ENCODE data around the gene EFCAB6.

EFCAB6 gene

GRCh38 chr22:43825651-43826050, 13.5 kb upstream of the EFCAB6 start:
- peaks cover 26% of the 10 kb centered on the region for H3K4me1 ChIP-seq (ENCODE audit: control insufficient read depth, insufficient read depth, low read length)
- H3K9me3 ChIP-seq (ENCODE audit: control insufficient read depth, low read length): no peaks in the 10 kb centered on the region
- no peak overlapping the region for H3K9ac ChIP-seq (ENCODE audit: low read length)
- no peak overlapping the region for H3K4me3 ChIP-seq (ENCODE audit: low read length)
- H3K36me3 ChIP-seq (ENCODE audit: control insufficient read depth, insufficient read depth, low read length): no peaks in the 10 kb centered on the region
- H3K27me3 ChIP-seq (ENCODE audit: control insufficient read depth, insufficient read depth, low read length): no peaks in the 10 kb centered on the region

GRCh38 chr22:43824724-43825420, 12.8 kb upstream of the EFCAB6 start:
- Histone ChIP-seq H3K9ac (ENCODE audit: low read length) (no peak overlapping the region), H3K4me3 (ENCODE audit: low read length) (no peak overlapping the region), H3K27me3 (ENCODE audit: control insufficient read depth, insufficient read depth, low read length) (no peaks in the 10 kb centered on the region), H3K4me1 (ENCODE audit: control insufficient read depth, insufficient read depth, low read length) (peaks cover 34% of the 10 kb centered on the region), H3K9me3 (ENCODE audit: control insufficient read depth, low read length) (no peaks in the 10 kb centered on the region), H3K36me3 (ENCODE audit: control insufficient read depth, insufficient read depth, low read length) (no peaks in the 10 kb centered on the region)

GRCh38 chr22:43823911-43824665, 12.0 kb upstream of the EFCAB6 start:
- peaks cover 34% of the 10 kb centered on the region for H3K4me1 ChIP-seq (ENCODE audit: control insufficient read depth, insufficient read depth, low read length)
- no peak overlapping the region for H3K4me3 ChIP-seq (ENCODE audit: low read length)
- no peak overlapping the region for H3K9ac ChIP-seq (ENCODE audit: low read length)
- no peaks in the 10 kb centered on the region for H3K9me3 ChIP-seq (ENCODE audit: control insufficient read depth, low read length)
- H3K36me3 ChIP-seq (ENCODE audit: control insufficient read depth, insufficient read depth, low read length): no peaks in the 10 kb centered on the region
- no peaks in the 10 kb centered on the region for H3K27me3 ChIP-seq (ENCODE audit: control insufficient read depth, insufficient read depth, low read length)

- Histone ChIP-seq H3K27me3 (ENCODE audit: control insufficient read depth, insufficient read depth, low read length) (no peaks in the 10 kb centered on the region), H3K4me1 (ENCODE audit: control insufficient read depth, insufficient read depth, low read length) (peaks cover 34% of the 10 kb centered on the region), H3K36me3 (ENCODE audit: control insufficient read depth, insufficient read depth, low read length) (no peaks in the 10 kb centered on the region), H3K9me3 (ENCODE audit: control insufficient read depth, low read length) (no peaks in the 10 kb centered on the region), H3K4me3 (ENCODE audit: low read length) (no peak overlapping the region), H3K9ac (ENCODE audit: low read length) (no peak overlapping the region)
These were observed 11.3 kb upstream of the EFCAB6 start for GRCh38 chr22:43823353-43823908.

- Histone ChIP-seq H3K36me3 (ENCODE audit: control insufficient read depth, insufficient read depth, low read length) (no peaks in the 10 kb centered on the region), H3K9ac (ENCODE audit: low read length) (no peak overlapping the region), H3K9me3 (ENCODE audit: control insufficient read depth, low read length) (no peaks in the 10 kb centered on the region), H3K4me1 (ENCODE audit: control insufficient read depth, insufficient read depth, low read length) (peaks cover 34% of the 10 kb centered on the region), H3K27me3 (ENCODE audit: control insufficient read depth, insufficient read depth, low read length) (no peaks in the 10 kb centered on the region), H3K4me3 (ENCODE audit: low read length) (no peak overlapping the region)
These were observed 9.7 kb upstream of the EFCAB6 start for GRCh38 chr22:43821606-43822425.

- Histone ChIP-seq H3K27me3 (ENCODE audit: control insufficient read depth, insufficient read depth, low read length) (no peaks in the 10 kb centered on the region), H3K36me3 (ENCODE audit: control insufficient read depth, insufficient read depth, low read length) (no peaks in the 10 kb centered on the region), H3K9ac (ENCODE audit: low read length) (no peak overlapping the region), H3K4me3 (ENCODE audit: low read length) (no peak overlapping the region), H3K9me3 (ENCODE audit: control insufficient read depth, low read length) (no peaks in the 10 kb centered on the region), H3K4me1 (ENCODE audit: control insufficient read depth, insufficient read depth, low read length) (peaks cover 34% of the 10 kb centered on the region)
These were observed 8.7 kb upstream of the EFCAB6 start for GRCh38 chr22:43820651-43821305.

GRCh38 chr22:43819931-43820640, 8.0 kb upstream of the EFCAB6 start:
- no peaks in the 10 kb centered on the region for H3K9me3 ChIP-seq (ENCODE audit: control insufficient read depth, low read length)
- no peaks in the 10 kb centered on the region for H3K36me3 ChIP-seq (ENCODE audit: control insufficient read depth, insufficient read depth, low read length)
- no peak overlapping the region for H3K9ac ChIP-seq (ENCODE audit: low read length)
- H3K27me3 ChIP-seq (ENCODE audit: control insufficient read depth, insufficient read depth, low read length): no peaks in the 10 kb centered on the region
- H3K4me1 ChIP-seq (ENCODE audit: control insufficient read depth, insufficient read depth, low read length): peaks cover 34% of the 10 kb centered on the region
- H3K4me3 ChIP-seq (ENCODE audit: low read length): no peak overlapping the region

GRCh38 chr22:43819421-43819921, 7.4 kb upstream of the EFCAB6 start:
- Histone ChIP-seq H3K9ac (ENCODE audit: low read length) (no peak overlapping the region), H3K4me3 (ENCODE audit: low read length) (no peak overlapping the region), H3K4me1 (ENCODE audit: control insufficient read depth, insufficient read depth, low read length) (peaks cover 34% of the 10 kb centered on the region), H3K9me3 (ENCODE audit: control insufficient read depth, low read length) (no peaks in the 10 kb centered on the region), H3K36me3 (ENCODE audit: control insufficient read depth, insufficient read depth, low read length) (no peaks in the 10 kb centered on the region), H3K27me3 (ENCODE audit: control insufficient read depth, insufficient read depth, low read length) (no peaks in the 10 kb centered on the region)

GRCh38 chr22:43818981-43819380, 6.9 kb upstream of the EFCAB6 start:
- Histone ChIP-seq H3K9me3 (ENCODE audit: control insufficient read depth, low read length) (no peaks in the 10 kb centered on the region), H3K27me3 (ENCODE audit: control insufficient read depth, insufficient read depth, low read length) (no peaks in the 10 kb centered on the region), H3K4me3 (ENCODE audit: low read length) (no peak overlapping the region), H3K9ac (ENCODE audit: low read length) (no peak overlapping the region), H3K36me3 (ENCODE audit: control insufficient read depth, insufficient read depth, low read length) (no peaks in the 10 kb centered on the region), H3K4me1 (ENCODE audit: control insufficient read depth, insufficient read depth, low read length) (peaks cover 30% of the 10 kb centered on the region)

GRCh38 chr22:43817402-43817801, 5.3 kb upstream of the EFCAB6 start:
- Histone ChIP-seq H3K9me3 (ENCODE audit: control insufficient read depth, low read length) (no peaks in the 10 kb centered on the region), H3K36me3 (ENCODE audit: control insufficient read depth, insufficient read depth, low read length) (no peaks in the 10 kb centered on the region), H3K9ac (ENCODE audit: low read length) (no peak overlapping the region), H3K4me1 (ENCODE audit: control insufficient read depth, insufficient read depth, low read length) (peaks cover 26% of the 10 kb centered on the region), H3K4me3 (ENCODE audit: low read length) (no peak overlapping the region), H3K27me3 (ENCODE audit: control insufficient read depth, insufficient read depth, low read length) (no peaks in the 10 kb centered on the region)

- Histone ChIP-seq H3K36me3 (ENCODE audit: control insufficient read depth, insufficient read depth, low read length) (no peaks in the 10 kb centered on the region), H3K4me1 (ENCODE audit: control insufficient read depth, insufficient read depth, low read length) (peaks cover 9% of the 10 kb centered on the region), H3K9me3 (ENCODE audit: control insufficient read depth, low read length) (no peaks in the 10 kb centered on the region), H3K9ac (ENCODE audit: low read length) (no peak overlapping the region), H3K4me3 (ENCODE audit: low read length) (no peak overlapping the region), H3K27me3 (ENCODE audit: control insufficient read depth, insufficient read depth, low read length) (no peaks in the 10 kb centered on the region)
These were observed 2.2 kb upstream of the EFCAB6 start for GRCh38 chr22:43814264-43814663.
